Natural killer cell (primary cell): Measurements from ENCODE around the gene IZUMO1. TPM values are rescaled to one million over a fixed set of nuclear protein-coding genes. Genes with fewer than 3 reads are reported as not detected.

Source experiments
- ATAC-seq, 3 donors: fragments of 150-1000 bp in 2 of 3; fragments of 200-7000 bp in 1 of 3; cut with Tn5 transposase; 1 replicate in 1 of 3; 2 replicates in 2 of 3; pipeline ENCODE4 v1.10.0; 2021; ENCODE audit warnings: mild to moderate bottlenecking in 2 of 3, moderate library complexity in 2 of 3
- DNase-seq, 2 donors: peaks; one replicate each; pipeline versions ENCODE4 v3.0.0 to v3.0.0-alpha.2; 2013 to 2021; ENCODE audit warnings: mixed read lengths in 1 of 2
- H3K27ac ChIP-seq: one replicate; pipeline ENCODE4 v1.5.1; 2013; ENCODE audit warnings: mild to moderate bottlenecking, low read length
- H3K27me3 ChIP-seq: one replicate; pipeline ENCODE4 v1.6.1; 2013; ENCODE audit warnings: low read length; ENCODE audit not compliant: control insufficient read depth, insufficient read depth
- H3K36me3 ChIP-seq: one replicate; pipeline ENCODE4 v1.6.1; 2013; ENCODE audit warnings: low read length; ENCODE audit not compliant: control insufficient read depth, insufficient read depth
- H3K4me1 ChIP-seq: one replicate; pipeline ENCODE4 v1.6.1; 2013; ENCODE audit warnings: low read length; ENCODE audit not compliant: control insufficient read depth, insufficient read depth
- H3K4me3 ChIP-seq: one replicate; pipeline ENCODE4 v1.5.1; 2013; ENCODE audit warnings: low read length
- H3K9me3 ChIP-seq: one replicate; pipeline ENCODE4 v1.6.1; 2013; ENCODE audit warnings: low read length; ENCODE audit not compliant: control insufficient read depth, insufficient read depth
- H3K27ac Mint-ChIP-seq, 2 donors: one replicate each; pipeline ENCODE4 v1.8.0; 2022; ENCODE audit warnings: mild to moderate bottlenecking in 2 of 2, mixed read lengths in 2 of 2, moderate library complexity in 1 of 2
- H3K27me3 Mint-ChIP-seq, 2 donors: one replicate each; pipeline ENCODE4 v1.8.0; 2022; ENCODE audit warnings: low read depth in 2 of 2, mixed read lengths in 2 of 2
- H3K36me3 Mint-ChIP-seq: one replicate; pipeline ENCODE4 v1.8.0; 2022; ENCODE audit warnings: mixed read lengths
- H3K4me1 Mint-ChIP-seq, 2 donors: one replicate each; pipeline ENCODE4 v1.8.0; 2022; ENCODE audit warnings: mixed read lengths in 2 of 2
- H3K4me3 Mint-ChIP-seq: one replicate; pipeline ENCODE4 v1.8.0; 2022; ENCODE audit warnings: mild to moderate bottlenecking, moderate library complexity, mixed read lengths
- H3K9me3 Mint-ChIP-seq, 2 donors: one replicate each; pipeline ENCODE4 v1.8.0; 2022; ENCODE audit warnings: mixed read lengths in 2 of 2
- WGBS: methylation state at CpG from one replicate; pipeline ENCODE4 v1.1.7; 2013; ENCODE audit warnings: missing lambda C conversion rate; ENCODE audit not compliant: insufficient coverage; 5-methylcytosine and 5-hydroxymethylcytosine counted together
- intact Hi-C: fragments of 100-400 bp; cut with micrococcal nuclease; formaldehyde crosslinking; loops from one replicate; pipeline ENCODE4 v1.14.2; 2022
- total RNA-seq, 4 donors: library from RNA; stranded (reverse); fragments of 120-200 nt in 1 of 4; gene quantifications; one replicate each; pipeline versions ENCODE4 v1.2.3 to v1.2.4, GENCODE V29; 2013 to 2022
- TF ChIP-seq, protein P1 (sequence below): fragments of 200-600 bp; IDR thresholded peaks from one replicate; pipeline ENCODE4 v1.8.0; 2022; ENCODE audit warnings: antibody characterized with exemption

IZUMO1 gene
- total RNA-seq, result not detected
- not detected for total RNA-seq (2013)

DNA sequence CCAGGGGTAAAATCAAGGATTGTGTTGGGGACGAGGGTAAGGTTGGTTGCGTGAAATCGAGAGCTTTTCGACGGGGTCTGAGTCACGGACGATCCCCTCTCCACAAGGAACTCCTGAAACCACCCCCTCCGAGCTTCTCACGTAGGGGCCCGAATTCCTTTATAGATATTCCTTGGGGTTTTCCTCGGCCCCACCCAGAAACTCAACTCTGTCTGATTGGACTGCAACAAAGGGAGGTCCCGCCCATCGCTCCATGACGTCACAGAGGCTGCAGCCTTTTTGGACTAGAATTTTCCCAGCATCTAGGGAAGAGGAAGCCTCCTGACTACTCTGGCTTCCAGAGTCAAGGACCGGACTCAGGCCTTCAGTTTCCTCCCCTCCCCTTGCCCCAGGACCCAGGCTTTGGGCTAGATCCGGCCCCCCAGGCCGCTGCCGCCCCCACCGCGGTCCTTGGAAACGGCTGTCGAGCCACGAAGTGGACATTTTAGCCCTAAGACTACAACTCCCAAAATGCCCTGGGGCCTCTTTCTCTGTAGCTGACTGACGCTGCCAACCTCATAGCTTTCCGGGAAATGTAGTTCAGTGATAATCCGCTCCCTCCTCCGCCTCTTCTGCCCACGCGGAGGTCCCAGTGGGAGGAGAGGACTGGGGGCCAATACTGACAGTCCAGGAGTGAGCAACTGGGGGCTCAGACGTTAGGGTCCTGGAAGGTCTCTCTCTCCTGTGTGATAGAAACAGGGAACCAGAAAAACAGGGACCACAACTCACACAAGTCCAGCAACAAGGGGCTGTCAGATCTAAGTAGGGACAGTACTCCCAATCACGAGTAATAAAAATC, at the start of gene IZUMO1:
IZUMO1 (minus strand) TSS at position 172 of the 838 bp plus-strand sequence. CDS start 1,050 bp downstream, outside the sequence.
- intact Hi-C loops, result no loop called here
- no peaks in the 10 kb centered on the region for H3K36me3 ChIP-seq
- H3K9me3 ChIP-seq, result peaks cover 5% of the 10 kb centered on the region
- peak in 1 of 2 donors; percentile 74 for DNase-seq
- peaks cover 16% of the 10 kb centered on the region for H3K4me1 ChIP-seq
- peak; percentile 77 to 86 (median 80) for ATAC-seq
- Mint-ChIP-seq H3K4me3 (no peak within 1 kb of the TSS), H3K4me1 (peaks cover under 1 to 15% of the 10 kb centered on the region in 2 donors), H3K27ac (no peak within 1 kb of the TSS), H3K36me3 (no peaks in the 10 kb centered on the region), H3K9me3 (no peaks in the 10 kb centered on the region), H3K27me3 (peaks cover 10 to 30% of the 10 kb centered on the region in 2 donors)
- H3K27me3 ChIP-seq, result peaks cover 22% of the 10 kb centered on the region
- no peak within 1 kb of the TSS for H3K4me3 ChIP-seq
- TF ChIP-seq, protein P1, sequence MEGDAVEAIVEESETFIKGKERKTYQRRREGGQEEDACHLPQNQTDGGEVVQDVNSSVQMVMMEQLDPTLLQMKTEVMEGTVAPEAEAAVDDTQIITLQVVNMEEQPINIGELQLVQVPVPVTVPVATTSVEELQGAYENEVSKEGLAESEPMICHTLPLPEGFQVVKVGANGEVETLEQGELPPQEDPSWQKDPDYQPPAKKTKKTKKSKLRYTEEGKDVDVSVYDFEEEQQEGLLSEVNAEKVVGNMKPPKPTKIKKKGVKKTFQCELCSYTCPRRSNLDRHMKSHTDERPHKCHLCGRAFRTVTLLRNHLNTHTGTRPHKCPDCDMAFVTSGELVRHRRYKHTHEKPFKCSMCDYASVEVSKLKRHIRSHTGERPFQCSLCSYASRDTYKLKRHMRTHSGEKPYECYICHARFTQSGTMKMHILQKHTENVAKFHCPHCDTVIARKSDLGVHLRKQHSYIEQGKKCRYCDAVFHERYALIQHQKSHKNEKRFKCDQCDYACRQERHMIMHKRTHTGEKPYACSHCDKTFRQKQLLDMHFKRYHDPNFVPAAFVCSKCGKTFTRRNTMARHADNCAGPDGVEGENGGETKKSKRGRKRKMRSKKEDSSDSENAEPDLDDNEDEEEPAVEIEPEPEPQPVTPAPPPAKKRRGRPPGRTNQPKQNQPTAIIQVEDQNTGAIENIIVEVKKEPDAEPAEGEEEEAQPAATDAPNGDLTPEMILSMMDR, result no peak
- H3K27ac ChIP-seq, result no peak within 1 kb of the TSS
- 15% methylated on average over 31 of the region's 31 CpGs for WGBS

DNA sequence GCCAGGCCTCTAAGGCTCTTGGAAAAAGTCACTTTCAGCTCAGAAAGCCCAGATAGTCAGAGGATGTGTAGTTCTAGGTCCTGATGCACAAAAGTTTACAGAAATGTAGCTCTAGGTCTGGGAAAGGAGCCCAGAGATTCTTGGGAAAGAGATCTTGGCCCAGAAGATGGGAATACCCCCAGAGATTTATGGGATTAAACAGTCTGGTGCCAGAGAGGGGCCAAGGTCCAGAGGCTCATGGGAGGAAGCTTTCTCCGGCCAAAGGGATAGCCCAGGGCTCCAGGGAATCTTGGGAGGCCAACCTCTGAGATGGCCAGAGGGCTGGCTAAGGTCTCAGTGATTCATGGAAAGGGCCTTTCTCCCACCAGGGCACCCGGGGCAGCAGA, 49.0 kb upstream of the IZUMO1 start:
- intact Hi-C loops, result loop anchor here (1.0 kb wide), 2 partner anchors 40 to 47 kb away; no protein-coding TSS in a partner anchor
- peak overlapping the region; percentile 76 to 93 for H3K27ac Mint-ChIP-seq
- peaks cover 13 to 14% of the 10 kb centered on the region in 2 donors for H3K4me1 Mint-ChIP-seq
- peak overlapping the region; percentile 61 for H3K27ac ChIP-seq
- TF ChIP-seq, protein P1, result no peak
- H3K27me3 ChIP-seq, result no peaks in the 10 kb centered on the region
- no peaks in the 10 kb centered on the region for H3K27me3 Mint-ChIP-seq
- peak overlapping the region; percentile 87 for H3K4me3 Mint-ChIP-seq
- no peaks in the 10 kb centered on the region for H3K36me3 ChIP-seq
- H3K4me3 ChIP-seq, result peak overlapping the region; percentile 61
- WGBS, result 87% methylated on average over 2 of the region's 2 CpGs
- H3K9me3 ChIP-seq, result no peaks in the 10 kb centered on the region
- no peaks in the 10 kb centered on the region for H3K9me3 Mint-ChIP-seq
- DNase-seq (no peak), ATAC-seq (no peak)
- H3K36me3 Mint-ChIP-seq, result no peaks in the 10 kb centered on the region
- H3K4me1 ChIP-seq, result peaks cover 12% of the 10 kb centered on the region

DNA sequence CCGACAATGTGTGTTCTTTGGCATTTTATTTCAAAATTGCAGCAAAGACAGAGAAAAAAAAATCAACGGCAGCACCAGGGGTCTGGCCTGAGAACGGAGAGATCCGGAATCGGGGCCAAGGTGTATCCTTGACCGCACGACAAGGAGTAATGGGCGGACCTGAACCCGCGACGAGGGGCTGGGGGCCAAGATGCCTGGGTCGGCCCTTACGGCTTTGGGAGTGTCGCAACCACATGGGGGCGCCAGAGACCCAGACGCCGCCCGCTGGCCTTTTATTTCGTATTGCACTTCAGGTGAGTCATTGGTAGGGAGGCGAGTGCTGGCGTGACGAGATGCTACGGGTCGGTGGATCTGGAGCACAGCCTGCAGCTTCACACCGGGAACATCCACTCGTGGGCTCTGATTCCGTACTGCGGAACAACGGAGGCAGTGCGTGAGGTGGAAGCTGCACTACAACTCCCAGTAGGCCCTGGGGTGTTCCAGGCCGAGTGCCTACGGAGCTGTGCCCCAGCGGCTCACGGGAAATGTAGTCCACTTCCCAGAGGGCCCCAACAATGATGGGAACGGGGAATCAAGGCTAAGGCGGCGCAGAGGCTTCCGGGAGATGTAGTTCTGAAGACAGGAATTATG, 48.5 kb upstream of the IZUMO1 start:
- intact Hi-C loops, result loop anchor here (1.0 kb wide), 2 partner anchors 40 to 47 kb away; no protein-coding TSS in a partner anchor
- Histone ChIP-seq H3K4me1 (peaks cover 12% of the 10 kb centered on the region), H3K4me3 (peak overlapping the region; percentile 61), H3K36me3 (no peaks in the 10 kb centered on the region), H3K27me3 (no peaks in the 10 kb centered on the region), H3K27ac (peak overlapping the region; percentile 61), H3K9me3 (no peaks in the 10 kb centered on the region)
- 3% methylated on average over 38 of the region's 38 CpGs for whole genome bisulfite sequencing
- Mint-ChIP-seq H3K4me3 (peak overlapping the region; percentile 87), H3K36me3 (no peaks in the 10 kb centered on the region), H3K27me3 (no peaks in the 10 kb centered on the region), H3K27ac (peak overlapping the region; percentile 76 to 93), H3K4me1 (peaks cover 13 to 14% of the 10 kb centered on the region in 2 donors), H3K9me3 (no peaks in the 10 kb centered on the region)
- peak; percentile 80 to 93 for DNase-seq
- TF ChIP-seq, protein P1, result peak; percentile 97
- peak; percentile 97 to 99 (median 98) for ATAC-seq
